HepG2 (cell line): ENCODE results near the gene BCAS1.

Experiments
- BCL6 ChIP-seq: IDR thresholded peaks from 2 replicates; pipeline ENCODE4 v1.6.1; 2016; ENCODE audit warnings: missing genetic modification reagents, missing compliant biosample characterization
- CTCF ChIP-seq: sonication (generic); formaldehyde crosslinking; IDR thresholded peaks from 2 replicates; pipeline ENCODE4 v1.5.0; 2020; ENCODE audit warnings: mild to moderate bottlenecking, missing genetic modification reagents, moderate library complexity
- ERF ChIP-seq: IDR thresholded peaks from 2 replicates; pipeline ENCODE4 v1.6.1; 2018; ENCODE audit warnings: missing biosample characterization, missing genetic modification reagents
- NR1H2 ChIP-seq: sonication (generic); formaldehyde crosslinking; IDR thresholded peaks from 2 replicates; pipeline ENCODE4 v1.8.1; 2022; ENCODE audit warnings: low read depth, missing genetic modification reagents, borderline replicate concordance
- POLR2AphosphoS5 ChIP-seq: IDR thresholded peaks from 2 replicates; pipeline ENCODE4 v1.6.1; 2012; ENCODE audit warnings: low read depth, low read length
- PRDM10 ChIP-seq: sonication (generic); formaldehyde crosslinking; IDR thresholded peaks from 2 replicates; pipeline ENCODE4 v1.4.0; 2020; ENCODE audit warnings: low read depth, missing genetic modification reagents
- RAD21 ChIP-seq: fragments of 450-650 bp; formaldehyde crosslinking; IDR thresholded peaks from 2 replicates; pipeline ENCODE4 v1.5.0; 2020; ENCODE audit warnings: mild to moderate bottlenecking
- TBL1XR1 ChIP-seq: fragments of 150-350 bp; IDR thresholded peaks from 2 replicates; pipeline ENCODE4 v1.6.1; 2014; ENCODE audit warnings: borderline replicate concordance, low read length; ENCODE audit not compliant: partially characterized antibody
- TFAP4 ChIP-seq: sonication (generic); IDR thresholded peaks from 2 replicates; pipeline ENCODE4 v1.6.1; 2016; ENCODE audit warnings: low read depth, borderline replicate concordance
- ZFX ChIP-seq: sonication (generic); formaldehyde crosslinking; IDR thresholded peaks from 2 replicates; pipeline ENCODE4 v1.4.0; 2020; ENCODE audit warnings: mild to moderate bottlenecking, low read depth, missing genetic modification reagents, moderate library complexity
- ZNF556 ChIP-seq: sonication (generic); formaldehyde crosslinking; IDR thresholded peaks from 2 replicates; pipeline ENCODE4 v1.4.0; 2020; ENCODE audit warnings: mild to moderate bottlenecking, missing genetic modification reagents, borderline replicate concordance
- ZNF557 ChIP-seq: sonication (generic); formaldehyde crosslinking; IDR thresholded peaks from 2 replicates; pipeline ENCODE4 v1.4.0; 2020; ENCODE audit warnings: missing genetic modification reagents
- ZNF562 ChIP-seq: sonication (generic); formaldehyde crosslinking; IDR thresholded peaks from 2 replicates; pipeline ENCODE4 v1.8.0; 2022; ENCODE audit warnings: missing genetic modification reagents, borderline replicate concordance
- TF ChIP-seq, protein P1 (sequence below): sonication (generic); formaldehyde crosslinking; IDR thresholded peaks from 2 replicates; pipeline ENCODE4 v1.8.0; 2022; ENCODE audit warnings: mild to moderate bottlenecking, missing genetic modification reagents

GRCh38 chr20:53971096-53971683, 99.2 kb downstream of the BCAS1 start:
- no peak for TF ChIP-seq PRDM10 (CRISPR knock-in tag)
- no peak for TF ChIP-seq POLR2AphosphoS5
- TF ChIP-seq ERF = no peak
- no peak for TF ChIP-seq ZFX (CRISPR knock-in tag)
- no peak for TF ChIP-seq BCL6 (CRISPR knock-in tag)
- TF ChIP-seq CTCF (CRISPR knock-in tag) = no peak
- TF ChIP-seq ZNF562 = no peak
- no peak for TF ChIP-seq RAD21 (CRISPR knock-in tag)
- no peak for TF ChIP-seq NR1H2
- no peak for TF ChIP-seq TBL1XR1
- TF ChIP-seq ZNF556 (CRISPR knock-in tag) = no peak
- no peak for TF ChIP-seq TFAP4
- TF ChIP-seq ZNF557 = no peak
- TF ChIP-seq, protein P1, sequence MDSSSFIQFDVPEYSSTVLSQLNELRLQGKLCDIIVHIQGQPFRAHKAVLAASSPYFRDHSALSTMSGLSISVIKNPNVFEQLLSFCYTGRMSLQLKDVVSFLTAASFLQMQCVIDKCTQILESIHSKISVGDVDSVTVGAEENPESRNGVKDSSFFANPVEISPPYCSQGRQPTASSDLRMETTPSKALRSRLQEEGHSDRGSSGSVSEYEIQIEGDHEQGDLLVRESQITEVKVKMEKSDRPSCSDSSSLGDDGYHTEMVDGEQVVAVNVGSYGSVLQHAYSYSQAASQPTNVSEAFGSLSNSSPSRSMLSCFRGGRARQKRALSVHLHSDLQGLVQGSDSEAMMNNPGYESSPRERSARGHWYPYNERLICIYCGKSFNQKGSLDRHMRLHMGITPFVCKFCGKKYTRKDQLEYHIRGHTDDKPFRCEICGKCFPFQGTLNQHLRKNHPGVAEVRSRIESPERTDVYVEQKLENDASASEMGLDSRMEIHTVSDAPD = no peak
